ACHN (cell line): ENCODE measurements around the gene LCN15.
"Not testable (repeated sequence)": the region's sequence is repeated elsewhere in the genome, so short reads cannot be mapped to it uniquely, and the experiment has no call there.

Source experiments
- DNase-seq: peaks from one replicate; pipeline ENCODE4 v3.0.0-alpha.2; 2015
- in situ Hi-C: cut with HindIII; loops from 2 replicates; pipeline ENCODE4 v1.10.0; 2017; ENCODE audit warnings: low sequenced_read_pairs, low pct_ligation_motif_present, low pct_unique_long_range_greater_than_20kb

The LCN15 gene

GRCh38 chr9:136718345-136719194 is 45.7 kb downstream of the LCN15 start:
- in situ Hi-C loops, result no loop called here

DNA sequence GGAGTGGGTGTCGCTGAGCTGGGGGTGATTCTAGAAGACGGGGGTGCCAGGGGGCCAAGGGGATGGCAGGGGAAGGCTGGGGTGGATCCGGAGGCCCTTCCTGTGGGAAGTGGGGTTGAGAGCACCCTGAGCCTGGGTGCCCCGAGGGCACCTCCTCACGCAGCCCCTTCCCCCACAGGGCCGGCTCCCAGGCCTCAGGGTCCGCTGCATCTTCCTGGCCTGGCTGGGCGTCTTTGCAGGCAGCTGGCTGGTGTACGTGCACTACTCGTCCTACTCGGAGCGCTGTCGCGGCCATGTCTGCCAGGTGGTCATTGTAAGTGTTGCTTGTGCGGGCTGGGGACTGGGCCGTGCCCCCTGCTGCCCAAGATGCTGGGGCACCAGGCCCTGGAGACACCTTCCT is 46.9 kb downstream of the LCN15 start:
- in situ Hi-C loops, result no loop called here
- DNase-seq, result no peak

More at GRCh38 chr9:136718345-136719194, 45.7 kb downstream of the LCN15 start:
- DNase-seq, result no peak

- in situ Hi-C loops, result no loop called here
- no peak for DNase-seq
Measured at GRCh38 chr9:136714893-136715274, 49.4 kb downstream of the LCN15 start.

DNA sequence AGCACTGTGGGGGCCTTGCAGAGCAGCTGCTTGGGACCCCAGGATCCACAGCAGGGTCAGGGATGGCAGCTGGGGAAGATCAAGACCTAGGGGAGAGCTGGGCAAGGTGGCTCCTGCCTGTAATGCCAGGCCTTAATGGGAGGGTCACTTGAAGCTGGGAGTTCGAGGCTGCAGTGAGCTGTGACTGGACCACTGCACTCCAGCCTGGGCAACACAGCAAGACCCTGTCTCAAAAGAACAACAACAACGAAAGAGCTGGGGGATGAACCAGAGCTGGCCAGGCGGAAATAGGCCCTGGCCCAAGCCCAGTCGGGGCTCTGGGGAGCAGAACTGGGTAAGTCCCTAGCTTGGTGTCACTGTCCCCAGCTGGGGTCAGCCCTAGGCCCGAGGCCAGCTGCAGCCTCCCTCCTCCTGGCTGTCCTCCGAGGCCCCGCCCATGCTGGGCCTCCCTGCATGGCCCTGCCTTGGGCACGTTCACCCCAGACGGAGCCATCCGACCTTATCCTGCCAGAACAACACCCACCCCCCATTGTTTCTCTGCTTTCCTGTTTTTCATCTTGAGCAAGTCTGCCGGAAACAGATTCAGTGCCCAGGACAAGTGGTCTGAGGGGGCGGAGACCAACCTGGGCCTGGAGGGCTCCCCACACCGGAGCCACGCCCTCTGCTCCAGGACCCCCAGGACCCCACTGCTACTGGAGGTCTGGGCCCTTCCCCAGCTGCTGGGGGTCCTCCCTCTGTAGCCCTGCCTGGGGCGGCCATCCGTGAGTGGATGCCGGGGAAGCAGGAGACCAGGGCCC is 50.0 kb downstream of the LCN15 start:
- no peak for DNase-seq
- in situ Hi-C loops, result no loop called here

- in situ Hi-C loops, result no loop called here
- DNase-seq, result no peak
Measured at GRCh38 chr9:136713550-136713949, 50.8 kb downstream of the LCN15 start.

DNA sequence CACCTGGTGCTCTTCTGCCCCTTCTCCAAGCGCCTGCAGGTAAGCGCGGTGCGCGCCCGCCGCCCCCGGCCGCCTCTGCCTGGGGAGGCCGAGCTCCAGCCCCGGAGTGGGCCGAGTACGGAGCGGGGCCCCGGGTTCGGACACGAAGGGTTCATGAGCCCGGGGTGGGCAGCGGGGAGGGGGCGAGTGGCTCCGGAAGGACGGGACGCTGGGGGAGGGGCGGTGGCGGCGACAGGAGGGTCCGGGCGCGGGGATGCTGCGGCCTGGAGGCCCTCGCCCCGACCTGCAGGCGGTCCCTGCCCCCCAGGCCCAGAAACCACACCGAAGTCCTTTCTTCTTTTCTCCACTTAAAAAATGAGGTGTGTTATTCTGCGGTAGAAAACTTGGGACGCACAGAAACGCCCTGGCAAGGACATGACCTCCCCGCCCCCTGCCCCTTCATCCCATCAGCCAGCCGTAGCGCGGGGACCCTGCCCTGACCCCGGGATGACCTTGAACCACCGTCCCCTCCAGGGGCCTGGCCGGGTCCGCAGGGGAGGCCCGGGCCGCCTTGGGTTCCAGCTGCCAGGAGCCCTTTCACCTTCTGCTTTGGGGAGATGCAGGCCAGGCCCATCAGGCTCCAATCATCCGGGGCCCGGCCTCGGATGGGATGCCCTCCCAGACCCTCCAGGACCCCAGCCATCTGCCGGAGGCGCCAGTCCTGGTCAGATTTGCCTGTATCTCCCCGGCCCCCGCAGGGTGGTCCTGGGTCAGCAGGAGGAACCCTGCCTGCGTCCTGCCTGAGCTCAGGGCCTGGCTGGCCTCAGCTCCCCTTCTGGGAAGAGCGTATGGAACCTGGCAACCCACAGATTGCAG is 51.4 kb downstream of the LCN15 start:
- in situ Hi-C loops, result no loop called here
- no peak for DNase-seq

- in situ Hi-C loops, result no loop called here
- DNase-seq, result no peak
Measured at GRCh38 chr9:136711751-136712689, 52.3 kb downstream of the LCN15 start, which contains the start of gene DIPK1B. Gene DIPK1B (plus strand): TSS chr9:136712572. CDS start chr9:136712666, 94 bp downstream.

- in situ Hi-C loops, result not testable (repeated sequence)
- DNase-seq, result peak; percentile 33
Measured at GRCh38 chr9:136711219-136711648, 53.1 kb downstream of the LCN15 start.

DNA sequence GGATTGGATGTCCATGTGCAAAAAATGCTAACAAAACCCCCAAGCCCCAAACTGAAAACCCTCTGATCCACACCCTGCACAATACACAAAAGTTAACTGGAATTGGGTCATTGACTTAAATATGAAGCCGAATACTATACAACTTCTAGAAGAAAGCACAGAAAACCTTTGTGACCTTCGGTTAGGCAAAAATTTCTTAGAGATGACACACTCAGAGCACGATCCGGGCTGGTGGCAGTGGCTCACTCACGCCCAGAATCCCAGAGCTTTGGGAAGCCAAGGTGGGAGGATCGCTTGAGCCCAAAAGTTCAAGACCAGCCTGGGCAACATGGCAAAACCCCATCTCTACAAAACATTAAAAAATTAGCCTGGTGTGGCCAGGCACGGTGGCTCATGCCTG is 53.8 kb downstream of the LCN15 start:
- peak; percentile 31 for DNase-seq
- in situ Hi-C loops, result no loop called here
